HK-2 (cell line): ENCODE results near the gene EFHD2.
"Not testable (repeated sequence)": the region's sequence is repeated elsewhere in the genome, so short reads cannot be mapped to it uniquely, and the experiment has no call there.

ENCODE experiments used
- DNase-seq: peaks from one replicate; pipeline ENCODE4 v3.0.0-alpha.2; 2018; ENCODE audit not compliant: unreplicated experiment

EFHD2 gene

GRCh38 chr1:15388201-15388880 is 21.3 kb upstream of the EFHD2 start:
- DNase-seq = no peak

- not testable (repeated sequence) for DNase-seq
Observed at GRCh38 chr1:15389828-15390227, 19.9 kb upstream of the EFHD2 start.

GRCh38 chr1:15390667-15391066 is 19.0 kb upstream of the EFHD2 start:
- DNase-seq = no peak

GRCh38 chr1:15391366-15391765 is 18.3 kb upstream of the EFHD2 start:
- no peak for DNase-seq

- DNase-seq = no peak
Observed at GRCh38 chr1:15393475-15394257, 16.0 kb upstream of the EFHD2 start.

- DNase-seq = no peak
Observed at GRCh38 chr1:15394258-15394690, 15.4 kb upstream of the EFHD2 start.

- DNase-seq = no peak
Observed at GRCh38 chr1:15397236-15397635, 12.5 kb upstream of the EFHD2 start.

GRCh38 chr1:15399710-15400109 is 10.0 kb upstream of the EFHD2 start:
- no peak for DNase-seq

- no peak for DNase-seq
Observed at GRCh38 chr1:15400627-15401026, 9.1 kb upstream of the EFHD2 start.

GRCh38 chr1:15401391-15402055 is 8.2 kb upstream of the EFHD2 start:
- DNase-seq = no peak

- no peak for DNase-seq
Observed at GRCh38 chr1:15402809-15403450, 6.8 kb upstream of the EFHD2 start.

- DNase-seq = no peak
Observed at GRCh38 chr1:15403962-15404580, 5.6 kb upstream of the EFHD2 start.

- DNase-seq = no peak
Observed at GRCh38 chr1:15405106-15405850, 4.4 kb upstream of the EFHD2 start.

GRCh38 chr1:15406614-15407559 is 2.8 kb upstream of the EFHD2 start:
- no peak for DNase-seq

- DNase-seq = no peak
Observed at GRCh38 chr1:15407580-15407979, 2.1 kb upstream of the EFHD2 start.

GRCh38 chr1:15408890-15409387 is 749 bp upstream of the EFHD2 start:
- DNase-seq = no peak

GRCh38 chr1:15410223-15410883 is 665 bp downstream of the EFHD2 start:
- no peak for DNase-seq

- no peak for DNase-seq
Observed at GRCh38 chr1:15410884-15411245, 1.2 kb downstream of the EFHD2 start.

GRCh38 chr1:15411593-15412137 is 2.0 kb downstream of the EFHD2 start:
- DNase-seq = no peak
